ENCODE data around the gene NIFK. TPM values are rescaled to one million over a fixed set of nuclear protein-coding genes. Genes with fewer than 3 reads are reported as not detected.
A peak's percentile ranks its signal among the peaks of the same experiment; 100 is the strongest.
"Not testable (repeated sequence)": the region's sequence is repeated elsewhere in the genome, so short reads cannot be mapped to it uniquely, and the experiment has no call there.

The NIFK gene
- total and polyA plus RNA-seq, 8 donors: 22.9 to 40.4 (median 25.8) TPM

- no peaks in the 10 kb centered on the region for H3K27me3 ChIP-seq
- no peak for FAIRE-seq
- TF ChIP-seq, protein P1, sequence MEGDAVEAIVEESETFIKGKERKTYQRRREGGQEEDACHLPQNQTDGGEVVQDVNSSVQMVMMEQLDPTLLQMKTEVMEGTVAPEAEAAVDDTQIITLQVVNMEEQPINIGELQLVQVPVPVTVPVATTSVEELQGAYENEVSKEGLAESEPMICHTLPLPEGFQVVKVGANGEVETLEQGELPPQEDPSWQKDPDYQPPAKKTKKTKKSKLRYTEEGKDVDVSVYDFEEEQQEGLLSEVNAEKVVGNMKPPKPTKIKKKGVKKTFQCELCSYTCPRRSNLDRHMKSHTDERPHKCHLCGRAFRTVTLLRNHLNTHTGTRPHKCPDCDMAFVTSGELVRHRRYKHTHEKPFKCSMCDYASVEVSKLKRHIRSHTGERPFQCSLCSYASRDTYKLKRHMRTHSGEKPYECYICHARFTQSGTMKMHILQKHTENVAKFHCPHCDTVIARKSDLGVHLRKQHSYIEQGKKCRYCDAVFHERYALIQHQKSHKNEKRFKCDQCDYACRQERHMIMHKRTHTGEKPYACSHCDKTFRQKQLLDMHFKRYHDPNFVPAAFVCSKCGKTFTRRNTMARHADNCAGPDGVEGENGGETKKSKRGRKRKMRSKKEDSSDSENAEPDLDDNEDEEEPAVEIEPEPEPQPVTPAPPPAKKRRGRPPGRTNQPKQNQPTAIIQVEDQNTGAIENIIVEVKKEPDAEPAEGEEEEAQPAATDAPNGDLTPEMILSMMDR (IDR thresholded peaks at IDR 0.05): no peak
- 44 to 47% methylated on average over 9 of the region's 9 CpGs for WGBS, 2 donors
- H3K9me3 ChIP-seq: no peaks in the 10 kb centered on the region
- H3K36me3 ChIP-seq: no peaks in the 10 kb centered on the region
- DNase-seq: peak in 2 of 6 donors; percentile 43 to 50
- no peak overlapping the region for H3K4me3 ChIP-seq
- ATAC-seq: peak; percentile 75 to 85 (median 84)
- intact Hi-C loops (cut with DNase I): no loop called here
- peak overlapping the region; percentile 72 to 80 (median 76) for H3K27ac ChIP-seq
- H3K4me1 ChIP-seq: peaks cover 0 to 4% (median 3%) of the 10 kb centered on the region in 3 donors
Observed at GRCh38 chr2:121707344-121707919, 29.2 kb downstream of the NIFK start.

GRCh38 chr2:121705958-121706357 is 30.7 kb downstream of the NIFK start:
- intact Hi-C loops (cut with DNase I): no loop called here
- FAIRE-seq: no peak
- H3K9me3 ChIP-seq: no peaks in the 10 kb centered on the region
- no peak for DNase-seq
- peaks cover 0 to 4% (median 3%) of the 10 kb centered on the region in 3 donors for H3K4me1 ChIP-seq
- TF ChIP-seq, protein P1 (IDR thresholded peaks at IDR 0.05): no peak
- no peaks in the 10 kb centered on the region for H3K27me3 ChIP-seq
- no peaks in the 10 kb centered on the region for H3K36me3 ChIP-seq
- peak overlapping the region in 3 of 4 donors; percentile 72 to 80 (median 79) for H3K27ac ChIP-seq
- H3K4me3 ChIP-seq: no peak overlapping the region
- 82 to 83% methylated on average over 4 of the region's 4 CpGs for WGBS, 2 donors
- no peak for ATAC-seq

GRCh38 chr2:121705390-121705789 is 31.3 kb downstream of the NIFK start:
- FAIRE-seq (no peak), ATAC-seq (no peak), DNase-seq (no peak)
- H3K9me3 ChIP-seq: no peaks in the 10 kb centered on the region
- no peak overlapping the region for H3K4me3 ChIP-seq
- intact Hi-C loops (cut with DNase I): no loop called here
- peaks cover 0 to 4% (median 3%) of the 10 kb centered on the region in 3 donors for H3K4me1 ChIP-seq
- WGBS, 2 donors: 80 to 82% methylated on average over 8 of the region's 8 CpGs
- no peaks in the 10 kb centered on the region for H3K36me3 ChIP-seq
- peak overlapping the region in 3 of 4 donors; percentile 39 to 80 (median 79) for H3K27ac ChIP-seq
- TF ChIP-seq, protein P1 (IDR thresholded peaks at IDR 0.05): no peak
- H3K27me3 ChIP-seq: no peaks in the 10 kb centered on the region

- H3K36me3 ChIP-seq; intact Hi-C loops (cut with DNase I); FAIRE-seq; H3K27me3 ChIP-seq; H3K4me1 ChIP-seq; H3K9me3 ChIP-seq; ATAC-seq; DNase-seq; H3K4me3 ChIP-seq: not testable (repeated sequence)
- H3K27ac ChIP-seq: peak overlapping the region in 1 of 4 donors; percentile 79
Observed at GRCh38 chr2:121701761-121702160, 34.9 kb downstream of the NIFK start.

- FAIRE-seq (no peak), DNase-seq (peak; percentile 42 to 68 (median 61)), ATAC-seq (peak; percentile 80 to 88 (median 86))
- Histone ChIP-seq H3K27me3 (no peaks in the 10 kb centered on the region), H3K36me3 (no peaks in the 10 kb centered on the region), H3K4me3 (no peak overlapping the region), H3K9me3 (no peaks in the 10 kb centered on the region), H3K4me1 (no peaks in the 10 kb centered on the region), H3K27ac (peak overlapping the region in 2 of 4 donors; percentile 69 to 79)
- TF ChIP-seq, protein P1 (IDR thresholded peaks at IDR 0.05): no peak
- 43 to 56% methylated on average over 19 of the region's 19 CpGs for WGBS, 2 donors
- intact Hi-C loops (cut with DNase I): no loop called here
Observed at GRCh38 chr2:121699421-121700333, 37.0 kb downstream of the NIFK start.
